ENCODE measurements around the gene CCDC102A. TPM values are rescaled to one million over a fixed set of nuclear protein-coding genes. Genes with fewer than 3 reads are reported as not detected.
"Not testable (repeated sequence)": the region's sequence is repeated elsewhere in the genome, so short reads cannot be mapped to it uniquely, and the experiment has no call there.

The CCDC102A gene
- polyA plus RNA-seq, 2 of the 4 experiments (the other 2 are of a cell fraction) = 8.0 to 8.3 TPM

GRCh38 chr16:57555831-57556230 lies 19.5 kb upstream of the CCDC102A start (continued):
- TF ChIP-seq MYC (IDR thresholded peaks at IDR 0.05; ENCODE audit: borderline replicate concordance, low read length) (no peak), POLR2A (IDR thresholded peaks at IDR 0.05; ENCODE audit: low read length) (no peak), ELK1 (IDR thresholded peaks at IDR 0.05; ENCODE audit: low read depth, low read length) (no peak)

GRCh38 chr16:57551057-57551456 lies 14.7 kb upstream of the CCDC102A start:
- ATAC-seq (no peak), FAIRE-seq (no peak), DNase-seq (ENCODE audit: low read depth in 1 of 2, low spot score in 1 of 2) (no peak)
- 71% methylated on average over 3 of the region's 3 CpGs for WGBS (ENCODE audit: missing lambda C conversion rate)
- ChIA-PET POLR2A (no interaction called here), CTCF (interaction anchor here (3.2 kb wide), 1 partner anchor 10 kb away, joined by 12 read pairs; the partner anchor contains the start of gene ADGRG5)
- Histone ChIP-seq H3K27ac (no peak overlapping the region), H3K4me1 (no peaks in the 10 kb centered on the region), H3K9me3 (no peaks in the 10 kb centered on the region), H3K4me2 (no peak overlapping the region), H3K4me3 (no peak overlapping the region)
- TF ChIP-seq EHMT2 (IDR thresholded peaks at IDR 0.05; ENCODE audit: low read depth) = no peak
- TF ChIP-seq ZC3H11A (IDR thresholded peaks at IDR 0.05) = no peak
- TF ChIP-seq PBX3 (IDR thresholded peaks at IDR 0.05) = no peak
- TF ChIP-seq HMGXB4 (CRISPR knock-in tag; IDR thresholded peaks at IDR 0.05; ENCODE audit: borderline replicate concordance) = no peak

- Histone ChIP-seq H3K4me1 (no peaks in the 10 kb centered on the region), H3K4me2 (no peak overlapping the region), H3K27ac (no peak overlapping the region), H3K9me3 (no peaks in the 10 kb centered on the region), H3K4me3 (no peak overlapping the region)
- FAIRE-seq (no peak), ATAC-seq (no peak), DNase-seq (ENCODE audit: low read depth in 1 of 2, low spot score in 1 of 2) (no peak)
- POLR2A ChIA-PET = no interaction called here
- no peak for TF ChIP-seq ZNF302 (CRISPR knock-in tag; IDR thresholded peaks at IDR 0.05)
- no peak for TF ChIP-seq PHF8 (IDR thresholded peaks at IDR 0.05; ENCODE audit: borderline replicate concordance, low read depth)
- TF ChIP-seq TP53 (CRISPR knock-in tag; IDR thresholded peaks at IDR 0.05) = no peak
- TF ChIP-seq CHD2 (IDR thresholded peaks at IDR 0.05; ENCODE audit: low read length, partially characterized antibody) = no peak
- TF ChIP-seq RAD21 (conservative IDR thresholded peaks at IDR 0.05 in 1 of 2, IDR thresholded peaks at IDR 0.05 in 1 of 2) = no peak
- no peak for TF ChIP-seq ZSCAN20 (CRISPR knock-in tag; IDR thresholded peaks at IDR 0.05)
- TF ChIP-seq RNF2 (IDR thresholded peaks at IDR 0.05; ENCODE audit: borderline replicate concordance, low read depth) = no peak
- TF ChIP-seq TFCP2L1 (CRISPR knock-in tag; IDR thresholded peaks at IDR 0.05) = no peak
- TF ChIP-seq HOXA7 (CRISPR knock-in tag; IDR thresholded peaks at IDR 0.05) = no peak
- no peak for TF ChIP-seq FOXS1 (CRISPR knock-in tag; IDR thresholded peaks at IDR 0.05)
- TF ChIP-seq NR3C1 (IDR thresholded peaks at IDR 0.05) = no peak
- no peak for TF ChIP-seq JUNB (IDR thresholded peaks at IDR 0.05)
- CTCF ChIA-PET = no interaction called here
Observed at GRCh38 chr16:57549730-57550129, 13.4 kb upstream of the CCDC102A start.

GRCh38 chr16:57548408-57548807 lies 12.0 kb upstream of the CCDC102A start:
- ChIA-PET CTCF (interaction anchor here (0.6 kb wide), 1 partner anchor 226 kb away, joined by 4 read pairs; no protein-coding TSS in a partner anchor), POLR2A (interaction anchor here (0.7 kb wide), 1 partner anchor 8 kb away, joined by 4 read pairs; no protein-coding TSS in a partner anchor)
- no peaks in the 10 kb centered on the region for H3K9me3 ChIP-seq
- FAIRE-seq (no peak), DNase-seq (ENCODE audit: low read depth in 1 of 2, low spot score in 1 of 2) (no peak), ATAC-seq (no peak)
- H3K4me1 ChIP-seq = no peaks in the 10 kb centered on the region
- TF ChIP-seq CHD2 (IDR thresholded peaks at IDR 0.05; ENCODE audit: low read length, partially characterized antibody) (no peak), ELK1 (IDR thresholded peaks at IDR 0.05; ENCODE audit: low read depth, low read length) (no peak), BHLHE40 (IDR thresholded peaks at IDR 0.05; ENCODE audit: low read depth, low read length) (no peak), TP53 (CRISPR knock-in tag; IDR thresholded peaks at IDR 0.05) (no peak), JUNB (IDR thresholded peaks at IDR 0.05) (no peak), KDM1A (IDR thresholded peaks at IDR 0.05; ENCODE audit: low read depth) (no peak), NPAS2 (CRISPR knock-in tag; IDR thresholded peaks at IDR 0.05; ENCODE audit: borderline replicate concordance) (no peak)
- no peak overlapping the region for H3K4me3 ChIP-seq
- no peak overlapping the region for H3K27ac ChIP-seq
- WGBS (ENCODE audit: missing lambda C conversion rate) = 73% methylated on average over 4 of the region's 4 CpGs
- no peak overlapping the region for H3K4me2 ChIP-seq

GRCh38 chr16:57547524-57547923 lies 11.2 kb upstream of the CCDC102A start:
- WGBS (ENCODE audit: missing lambda C conversion rate) = 80% methylated on average over 12 of the region's 12 CpGs
- CTCF ChIA-PET = interaction anchor here (0.7 to 0.9 kb wide), 2 partner anchors 9 to 14 kb away, joined by 3 read pairs; no protein-coding TSS in a partner anchor
- H3K4me1 ChIP-seq; H3K9me3 ChIP-seq; H3K4me2 ChIP-seq; FAIRE-seq; POLR2A ChIA-PET; H3K4me3 ChIP-seq; ATAC-seq; H3K27ac ChIP-seq; DNase-seq (ENCODE audit: low read depth in 1 of 2, low spot score in 1 of 2): not testable (repeated sequence)

All from A549 (cell line).